Neural crest cell (in vitro differentiated cells): ENCODE results near the gene AKAIN1. TPM values are rescaled to one million over a fixed set of nuclear protein-coding genes. Genes with fewer than 3 reads are reported as not detected.

Experiments used
- DNase-seq: peaks from one replicate; pipeline ENCODE4 v3.0.0; 2021; ENCODE audit warnings: low read depth, mixed read lengths, low spot score
- H3K27ac Mint-ChIP-seq: one replicate; pipeline ENCODE4 v1.8.0; 2021; ENCODE audit warnings: mild to moderate bottlenecking, mixed read lengths; ENCODE audit not compliant: unreplicated experiment
- H3K27me3 Mint-ChIP-seq: 2 replicates; pipeline ENCODE4 v1.8.0; 2021; ENCODE audit warnings: low read depth, mild to moderate bottlenecking, mixed read lengths
- H3K36me3 Mint-ChIP-seq: 2 replicates; pipeline ENCODE4 v1.8.0; 2021; ENCODE audit warnings: low read depth, mild to moderate bottlenecking, mixed read lengths
- H3K4me1 Mint-ChIP-seq: 2 replicates; pipeline ENCODE4 v1.8.0; 2021; ENCODE audit warnings: mixed read lengths
- H3K4me3 Mint-ChIP-seq: one replicate; pipeline ENCODE4 v1.8.0; 2021; ENCODE audit warnings: mild to moderate bottlenecking, mixed read lengths
- H3K9me3 Mint-ChIP-seq: 2 replicates; pipeline ENCODE4 v1.8.0; 2021; ENCODE audit warnings: mixed read lengths
- long read RNA-seq: library from polyadenylated mRNA; unstranded; transcript quantifications from one replicate; pipeline ENCODE4 v2.0.0, GENCODE V29; 2020
- total RNA-seq: library from RNA; stranded (reverse); gene quantifications from 2 replicates; pipeline ENCODE4 v1.2.1, GENCODE V29; 2021
- TF ChIP-seq, protein P1 (sequence below): fragments of 200-600 bp; sonication (generic); conservative IDR thresholded peaks from 2 replicates; pipeline ENCODE4 v1.5.0; 2021; ENCODE audit warnings: antibody characterized with exemption, mild to moderate bottlenecking

AKAIN1 gene, protein sequence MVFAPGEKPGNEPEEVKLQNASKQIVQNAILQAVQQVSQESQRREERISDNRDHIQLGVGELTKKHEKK
- total RNA-seq: not detected in 2 replicates
- long read RNA-seq: 0 reads

DNA sequence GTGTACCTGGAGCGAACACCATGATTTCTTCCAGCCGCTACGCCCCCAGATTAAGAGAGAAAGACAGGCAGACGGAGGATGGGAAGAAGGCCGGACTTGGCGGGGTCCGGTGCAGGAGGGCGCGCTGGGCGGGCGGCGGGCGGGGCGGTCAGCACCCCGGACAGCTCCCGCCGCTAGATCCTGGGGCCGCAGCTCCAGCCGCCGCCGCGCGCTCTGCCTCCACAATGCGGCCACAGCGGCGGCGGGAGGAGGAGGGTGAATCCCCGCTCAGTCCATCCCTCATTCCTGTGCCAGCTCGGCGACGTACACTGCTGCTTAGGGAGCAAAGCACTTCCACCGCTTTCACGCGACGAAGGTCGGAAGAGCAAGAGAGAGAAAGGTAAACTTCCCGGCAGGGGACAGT, at the start of gene AKAIN1:
AKAIN1 (minus strand) TSS at position 226 of the 403 bp plus-strand sequence; CDS start at position 22, 204 bp downstream.
- no peaks in the 10 kb centered on the region for H3K36me3 Mint-ChIP-seq
- peak; percentile 65 for DNase-seq
- TF ChIP-seq, protein P1, sequence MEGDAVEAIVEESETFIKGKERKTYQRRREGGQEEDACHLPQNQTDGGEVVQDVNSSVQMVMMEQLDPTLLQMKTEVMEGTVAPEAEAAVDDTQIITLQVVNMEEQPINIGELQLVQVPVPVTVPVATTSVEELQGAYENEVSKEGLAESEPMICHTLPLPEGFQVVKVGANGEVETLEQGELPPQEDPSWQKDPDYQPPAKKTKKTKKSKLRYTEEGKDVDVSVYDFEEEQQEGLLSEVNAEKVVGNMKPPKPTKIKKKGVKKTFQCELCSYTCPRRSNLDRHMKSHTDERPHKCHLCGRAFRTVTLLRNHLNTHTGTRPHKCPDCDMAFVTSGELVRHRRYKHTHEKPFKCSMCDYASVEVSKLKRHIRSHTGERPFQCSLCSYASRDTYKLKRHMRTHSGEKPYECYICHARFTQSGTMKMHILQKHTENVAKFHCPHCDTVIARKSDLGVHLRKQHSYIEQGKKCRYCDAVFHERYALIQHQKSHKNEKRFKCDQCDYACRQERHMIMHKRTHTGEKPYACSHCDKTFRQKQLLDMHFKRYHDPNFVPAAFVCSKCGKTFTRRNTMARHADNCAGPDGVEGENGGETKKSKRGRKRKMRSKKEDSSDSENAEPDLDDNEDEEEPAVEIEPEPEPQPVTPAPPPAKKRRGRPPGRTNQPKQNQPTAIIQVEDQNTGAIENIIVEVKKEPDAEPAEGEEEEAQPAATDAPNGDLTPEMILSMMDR: no peak
- H3K9me3 Mint-ChIP-seq: no peaks in the 10 kb centered on the region
- no peak within 1 kb of the TSS for H3K27ac Mint-ChIP-seq
- H3K4me3 Mint-ChIP-seq: peak within 1 kb of the TSS; percentile 58
- H3K27me3 Mint-ChIP-seq: peaks cover 94% of the 10 kb centered on the region
- H3K4me1 Mint-ChIP-seq: peaks cover 17% of the 10 kb centered on the region

DNA sequence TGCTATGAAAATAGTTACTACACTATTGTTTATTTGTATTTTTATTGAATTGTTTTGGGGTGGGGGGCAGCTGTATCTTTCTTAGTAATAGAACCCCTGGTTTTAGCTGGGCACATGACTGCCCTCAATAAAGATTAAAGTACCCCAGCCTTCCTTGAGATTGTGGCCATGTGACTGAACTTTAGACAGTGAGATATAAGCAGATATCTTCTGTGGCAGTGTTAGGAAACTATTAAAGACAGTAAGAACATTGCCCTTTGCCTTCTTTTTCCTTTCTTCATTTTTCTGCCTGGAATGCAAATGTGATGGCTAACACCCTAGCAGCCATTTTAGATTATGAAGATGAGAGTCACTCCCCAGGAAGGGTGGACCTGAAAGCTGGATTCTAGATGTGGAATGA, 47.9 kb upstream of the AKAIN1 start:
- Mint-ChIP-seq H3K9me3 (no peaks in the 10 kb centered on the region), H3K4me1 (peaks cover 8% of the 10 kb centered on the region), H3K27ac (no peak overlapping the region), H3K27me3 (peaks cover 6% of the 10 kb centered on the region), H3K4me3 (no peak overlapping the region), H3K36me3 (peaks cover 29% of the 10 kb centered on the region)
- no peak for DNase-seq
- TF ChIP-seq, protein P1: no peak

DNA sequence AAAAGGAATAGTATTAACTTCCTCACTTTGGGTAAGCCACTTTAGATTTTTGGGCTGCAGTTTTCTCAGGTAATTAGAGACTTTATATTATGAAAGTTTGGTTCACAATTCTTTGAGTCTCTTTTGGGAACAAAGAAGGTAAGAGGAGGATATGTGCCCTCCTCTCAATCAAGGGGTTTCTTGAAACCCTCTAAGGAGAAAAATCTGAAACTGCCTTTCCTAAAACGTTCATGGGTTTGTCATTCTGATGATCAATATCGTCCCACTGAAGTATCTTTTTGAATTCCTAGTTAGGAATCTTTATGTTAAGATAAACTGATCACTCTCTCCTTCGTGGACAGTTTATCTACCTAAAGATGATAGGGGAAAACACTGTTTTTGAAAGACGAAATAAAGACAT, 42.4 kb upstream of the AKAIN1 start:
- peak overlapping the region; percentile 69 for H3K4me3 Mint-ChIP-seq
- H3K27ac Mint-ChIP-seq: no peak overlapping the region
- TF ChIP-seq, protein P1: no peak

DNA sequence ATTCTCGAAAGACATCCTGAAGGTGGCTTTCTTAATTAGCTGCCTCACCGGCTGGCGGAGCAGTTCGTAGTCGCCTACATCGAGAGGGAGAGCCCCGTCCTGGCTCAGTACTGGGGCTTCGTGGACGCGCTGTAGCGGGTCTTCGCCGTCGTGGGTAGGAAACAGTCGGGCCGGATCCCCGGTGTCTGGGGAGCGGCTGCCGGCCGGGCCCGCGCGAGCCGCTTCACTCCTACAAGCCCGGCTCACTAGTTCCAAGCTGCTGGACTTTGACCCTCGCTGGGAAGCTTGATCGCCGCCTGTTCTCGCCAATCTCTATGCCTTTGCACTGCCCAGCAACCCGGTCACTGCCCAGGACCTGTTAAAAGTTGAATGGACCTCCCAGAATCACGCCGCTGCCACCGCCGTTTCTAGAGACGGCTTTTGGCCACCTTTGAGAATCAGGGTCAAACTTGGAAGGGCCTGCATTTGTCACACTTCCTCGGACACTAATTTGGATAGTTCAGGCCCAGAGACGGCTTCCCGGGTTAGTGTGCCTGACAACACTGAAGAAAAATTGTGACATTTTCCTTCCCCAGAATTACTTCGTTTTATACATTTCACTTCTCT, 41.4 kb upstream of the AKAIN1 start:
- DNase-seq: peak; percentile 19
- Mint-ChIP-seq H3K27ac (peak overlapping the region; percentile 94), H3K4me3 (peak overlapping the region; percentile 95), H3K27me3 (peaks cover 10% of the 10 kb centered on the region), H3K9me3 (no peaks in the 10 kb centered on the region), H3K4me1 (peaks cover 34% of the 10 kb centered on the region), H3K36me3 (peaks cover 23% of the 10 kb centered on the region)
- TF ChIP-seq, protein P1: no peak

More for the DNA sequence above, 42.4 kb upstream of the AKAIN1 start:
- peaks cover 28% of the 10 kb centered on the region for H3K36me3 Mint-ChIP-seq
- no peaks in the 10 kb centered on the region for H3K9me3 Mint-ChIP-seq
- H3K27me3 Mint-ChIP-seq: peaks cover 3% of the 10 kb centered on the region
- H3K4me1 Mint-ChIP-seq: peaks cover 34% of the 10 kb centered on the region
- no peak for DNase-seq

DNA sequence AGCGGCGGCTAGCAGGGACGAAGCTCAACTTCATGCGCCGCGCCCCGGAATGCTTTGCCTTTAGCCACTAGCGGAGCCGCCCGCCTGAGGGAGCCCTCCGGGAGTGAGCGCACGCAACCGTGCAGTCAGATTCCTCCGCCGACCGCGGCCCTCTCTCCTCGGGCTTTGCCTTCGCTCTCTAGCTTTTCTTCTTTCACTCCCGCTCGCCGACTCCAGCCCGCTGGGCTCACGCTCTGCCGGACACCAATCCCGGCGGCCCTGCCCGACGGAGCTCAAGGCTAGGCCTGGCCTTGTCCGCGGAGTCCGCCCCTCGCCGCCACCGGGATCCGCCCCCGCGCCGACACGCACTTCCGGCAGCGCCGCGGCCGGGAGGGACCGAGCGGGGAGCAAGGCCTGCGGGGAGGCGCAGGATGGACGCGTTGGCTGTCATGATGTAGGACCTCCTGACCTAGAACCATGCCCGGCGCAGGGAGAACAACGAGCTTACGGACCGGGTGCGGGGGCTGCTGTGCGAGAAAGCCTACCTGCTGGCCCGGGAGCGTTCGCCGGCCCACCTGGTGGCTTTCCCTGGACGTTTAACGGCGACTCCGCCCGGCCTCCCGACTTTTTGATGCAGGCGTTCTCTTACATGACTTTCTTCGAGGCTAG, 40.8 kb upstream of the AKAIN1 start:
- TF ChIP-seq, protein P1: peak; percentile 34
- Mint-ChIP-seq H3K27ac (peak overlapping the region; percentile 99), H3K27me3 (peaks cover 10% of the 10 kb centered on the region), H3K4me1 (peaks cover 34% of the 10 kb centered on the region), H3K4me3 (peak overlapping the region; percentile 95), H3K9me3 (no peaks in the 10 kb centered on the region), H3K36me3 (peaks cover 22% of the 10 kb centered on the region)
- DNase-seq: peak; percentile 80
